Inflammatory macrophage treated with lipopolysaccharide for 1 hour (primary cell): ENCODE results near the gene ADH7.
A peak's percentile ranks its signal among the peaks of the same experiment; 100 is the strongest.
"Not testable (repeated sequence)": the region's sequence is repeated elsewhere in the genome, so short reads cannot be mapped to it uniquely, and the experiment has no call there.

Experiments used
- DNase-seq, 2 donors: peaks; one replicate each; pipeline ENCODE4 v3.0.0-alpha.2; 2020 to 2022

ADH7 gene

GRCh38 chr4:99414902-99415301, 20.2 kb downstream of the ADH7 start:
- DNase-seq, result not testable (repeated sequence)

GRCh38 chr4:99414401-99414800, 20.7 kb downstream of the ADH7 start:
- no peak for DNase-seq

- DNase-seq, result no peak
Measured at GRCh38 chr4:99413140-99413539, 22.0 kb downstream of the ADH7 start.

GRCh38 chr4:99411041-99411440, 24.1 kb downstream of the ADH7 start:
- DNase-seq, result no peak

- no peak for DNase-seq
Measured at GRCh38 chr4:99410075-99410474, 25.1 kb downstream of the ADH7 start.

GRCh38 chr4:99408346-99408745, 26.8 kb downstream of the ADH7 start:
- no peak for DNase-seq

GRCh38 chr4:99405433-99406115, 29.6 kb downstream of the ADH7 start:
- peak; percentile 41 to 84 for DNase-seq

- no peak for DNase-seq
Measured at GRCh38 chr4:99404595-99405287, 30.4 kb downstream of the ADH7 start.

- no peak for DNase-seq
Measured at GRCh38 chr4:99403380-99404184, 31.6 kb downstream of the ADH7 start.

DNA sequence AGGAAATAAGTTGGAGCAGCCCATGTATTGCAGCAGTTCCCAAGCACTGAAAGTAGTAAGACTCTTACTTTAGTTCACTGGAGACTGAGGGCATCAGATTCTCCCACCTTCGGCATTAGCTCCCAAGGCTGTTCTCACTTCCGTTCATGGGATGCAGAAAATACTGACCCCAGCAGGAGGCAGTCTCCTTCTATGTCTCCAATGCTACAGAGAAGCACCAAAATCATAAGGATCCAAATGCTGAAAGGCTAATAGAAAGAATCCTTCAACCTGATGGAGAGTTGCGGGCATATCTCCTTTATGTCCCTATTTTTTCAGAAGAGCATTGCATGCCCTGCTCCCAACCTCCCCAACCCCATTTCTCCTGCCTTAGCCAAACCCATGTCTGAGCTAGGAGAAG, 32.4 kb downstream of the ADH7 start:
- no peak for DNase-seq

GRCh38 chr4:99400831-99401230, 34.3 kb downstream of the ADH7 start:
- no peak for DNase-seq

DNA sequence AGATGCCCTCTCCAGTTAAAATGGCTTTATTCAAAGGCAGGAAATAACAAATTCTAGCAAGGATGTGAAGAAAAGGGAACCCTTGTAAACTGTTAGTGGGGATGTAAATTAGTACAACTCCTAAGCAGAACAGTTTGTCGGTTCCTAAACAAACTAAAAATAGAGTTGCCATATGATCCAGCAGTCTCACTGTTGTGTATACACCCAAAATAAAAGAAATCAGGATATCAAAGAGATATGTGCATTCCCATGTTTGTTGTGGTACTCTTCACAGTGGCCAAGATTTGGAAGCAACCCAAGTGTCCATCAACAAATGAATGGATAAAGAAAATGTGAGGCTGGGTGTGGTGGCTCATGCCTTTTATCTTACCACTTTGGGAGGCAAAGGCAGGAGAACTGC, 36.1 kb downstream of the ADH7 start:
- no peak for DNase-seq

GRCh38 chr4:99395595-99396364, 39.4 kb downstream of the ADH7 start:
- no peak for DNase-seq

GRCh38 chr4:99394896-99395295, 40.2 kb downstream of the ADH7 start:
- DNase-seq, result no peak

DNA sequence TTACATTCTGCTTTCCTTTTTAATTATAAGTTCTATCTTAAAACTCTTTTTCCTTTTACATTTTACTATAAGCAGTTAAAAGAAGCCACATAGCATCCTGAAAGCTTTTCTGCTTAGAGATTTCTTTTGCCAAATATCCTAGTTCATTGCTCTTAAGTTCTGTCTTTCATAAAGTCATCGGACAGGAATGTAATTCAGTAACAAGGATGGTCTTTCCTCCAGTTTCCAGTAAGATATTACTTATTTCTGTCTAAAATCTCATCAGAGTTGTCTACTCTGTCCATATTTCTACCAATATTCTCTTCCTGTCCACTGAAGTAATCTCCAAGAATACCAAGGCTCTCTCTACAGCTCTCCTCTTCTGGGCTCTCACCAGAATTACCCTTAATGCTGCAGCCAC, 45.1 kb downstream of the ADH7 start:
- no peak for DNase-seq

DNA sequence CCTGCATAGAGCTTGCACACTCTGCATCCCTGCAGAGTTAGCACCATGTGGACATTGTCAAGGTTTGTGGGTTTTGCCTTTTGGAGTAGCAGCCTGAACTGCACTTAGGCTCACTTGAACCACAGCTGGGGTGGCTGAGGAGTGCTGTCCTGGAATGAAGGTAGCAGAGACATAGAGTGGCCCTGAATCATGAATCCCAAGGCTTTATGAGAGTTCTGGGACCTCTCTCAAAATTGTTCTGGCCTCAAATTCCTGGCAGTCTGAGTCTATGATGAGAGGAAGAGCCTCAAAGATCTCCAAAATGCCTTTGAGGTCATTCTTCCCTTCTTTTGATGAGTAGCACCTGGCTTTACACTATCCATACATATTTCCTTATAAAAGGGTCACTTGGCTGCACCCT, 45.5 kb downstream of the ADH7 start:
- DNase-seq, result no peak

DNA sequence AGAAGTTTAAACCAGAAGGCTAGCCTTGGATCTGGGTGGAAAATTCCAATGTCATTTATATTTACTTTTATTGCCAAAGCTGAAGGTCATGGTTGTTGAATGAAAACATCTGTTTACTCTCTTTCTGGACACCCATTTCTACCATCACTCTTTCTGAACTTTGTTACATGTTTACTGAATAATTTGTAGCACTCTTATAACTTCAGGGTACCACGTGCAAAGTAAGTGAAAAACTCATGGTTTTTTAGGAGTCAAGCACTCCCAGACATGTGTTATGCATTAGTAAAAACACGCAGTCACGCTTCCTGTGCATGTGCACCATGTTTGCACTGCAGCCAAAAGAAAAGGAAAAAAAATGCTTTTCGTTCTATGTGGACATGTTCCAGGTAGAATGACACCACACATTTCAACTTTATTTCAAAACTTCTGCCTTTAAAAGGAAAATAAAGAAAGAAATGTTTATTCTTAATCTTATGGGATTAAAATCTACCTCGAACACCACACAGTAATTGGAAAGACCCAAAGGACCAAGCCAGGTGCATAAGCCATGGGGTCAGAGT, 51.2 kb downstream of the ADH7 start:
- DNase-seq, result no peak

GRCh38 chr4:99383399-99383798, 51.7 kb downstream of the ADH7 start:
- no peak for DNase-seq

GRCh38 chr4:99382745-99383360, 52.3 kb downstream of the ADH7 start:
- DNase-seq, result no peak

DNA sequence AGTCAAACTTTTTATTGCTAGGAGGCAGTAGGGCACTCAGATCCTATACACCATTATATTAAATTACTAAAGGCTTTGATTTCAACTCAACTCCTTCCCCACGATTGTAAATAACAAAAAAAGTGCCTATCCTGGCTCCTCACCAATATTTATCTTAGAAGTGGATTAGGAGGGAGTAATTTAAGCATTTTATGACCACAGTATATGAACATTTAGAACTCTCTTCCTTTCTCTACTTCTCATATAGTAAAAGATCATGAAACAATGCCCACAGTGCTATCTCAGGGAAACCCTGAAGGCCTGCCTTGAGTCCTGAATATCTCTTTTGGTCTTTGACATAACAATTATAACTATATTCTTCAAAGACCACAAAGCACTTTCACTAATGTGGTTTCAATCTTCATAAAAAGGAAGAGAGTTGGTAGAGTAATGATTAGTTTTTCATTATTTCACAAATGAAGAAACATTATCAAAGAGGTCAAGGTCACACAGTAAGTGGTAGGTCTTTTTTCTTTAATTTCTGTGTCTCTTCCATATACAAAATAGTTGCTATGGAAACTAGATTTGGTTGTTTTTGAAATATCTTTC, 53.5 kb downstream of the ADH7 start:
- no peak for DNase-seq

- no peak for DNase-seq
Measured at GRCh38 chr4:99379571-99379970, 55.6 kb downstream of the ADH7 start.

- DNase-seq, result no peak
Measured at GRCh38 chr4:99378876-99379275, 56.3 kb downstream of the ADH7 start.
